Activated CD4-positive, alpha-beta T cell treated with anti-CD3 and anti-CD28 coated beads, Interleukin-2, amount 50 U/mL, for 16 hours (primary cell): Measurements from ENCODE around the gene ZDHHC11B.

Experiments
- DNase-seq: peaks from one replicate; pipeline ENCODE4 v3.0.0-alpha.2; 2020

ZDHHC11B gene

DNA sequence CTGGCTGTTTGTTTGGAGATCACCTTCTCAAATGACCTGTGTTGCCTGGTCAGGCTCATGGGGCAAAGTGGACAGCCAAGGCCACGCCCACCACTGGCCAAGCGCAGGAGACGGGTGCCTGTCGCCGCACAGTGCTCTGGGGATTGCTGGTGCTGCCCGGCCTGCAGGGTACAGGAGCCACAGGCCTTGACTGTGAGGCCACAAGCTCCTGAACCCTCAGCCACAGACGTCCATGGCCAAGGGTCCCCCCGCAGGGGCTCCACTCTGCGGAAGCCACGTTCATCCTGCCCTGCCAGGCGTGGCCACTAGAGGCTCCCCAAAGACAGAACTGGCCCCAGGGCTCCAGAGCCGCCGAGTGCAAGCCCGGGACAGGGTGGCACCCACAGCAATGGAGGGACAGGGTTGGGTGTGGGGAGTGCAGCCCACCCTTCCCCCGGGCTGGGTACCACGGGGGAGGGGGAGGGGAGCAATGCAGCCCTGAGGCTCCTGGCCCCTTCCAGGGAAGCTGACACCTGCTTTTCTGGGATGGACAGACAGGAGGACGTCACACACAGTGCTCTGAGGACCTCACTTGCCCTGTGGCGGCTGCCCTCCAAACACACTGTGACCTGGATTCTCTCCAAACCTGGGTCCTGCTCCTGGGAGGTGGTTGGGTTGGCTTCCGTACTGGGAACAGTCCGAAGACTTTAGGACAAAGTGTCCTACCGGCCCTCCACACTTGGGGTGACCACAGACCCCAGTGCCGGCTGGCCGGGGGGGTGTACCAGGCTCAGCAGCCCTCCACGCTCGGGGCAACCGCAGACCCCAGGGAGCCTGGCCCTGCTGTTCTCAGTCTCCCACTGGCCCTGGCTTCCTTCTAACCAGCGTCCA lies 112.8 kb downstream of the ZDHHC11B start:
- peak; percentile 62 for DNase-seq

DNA sequence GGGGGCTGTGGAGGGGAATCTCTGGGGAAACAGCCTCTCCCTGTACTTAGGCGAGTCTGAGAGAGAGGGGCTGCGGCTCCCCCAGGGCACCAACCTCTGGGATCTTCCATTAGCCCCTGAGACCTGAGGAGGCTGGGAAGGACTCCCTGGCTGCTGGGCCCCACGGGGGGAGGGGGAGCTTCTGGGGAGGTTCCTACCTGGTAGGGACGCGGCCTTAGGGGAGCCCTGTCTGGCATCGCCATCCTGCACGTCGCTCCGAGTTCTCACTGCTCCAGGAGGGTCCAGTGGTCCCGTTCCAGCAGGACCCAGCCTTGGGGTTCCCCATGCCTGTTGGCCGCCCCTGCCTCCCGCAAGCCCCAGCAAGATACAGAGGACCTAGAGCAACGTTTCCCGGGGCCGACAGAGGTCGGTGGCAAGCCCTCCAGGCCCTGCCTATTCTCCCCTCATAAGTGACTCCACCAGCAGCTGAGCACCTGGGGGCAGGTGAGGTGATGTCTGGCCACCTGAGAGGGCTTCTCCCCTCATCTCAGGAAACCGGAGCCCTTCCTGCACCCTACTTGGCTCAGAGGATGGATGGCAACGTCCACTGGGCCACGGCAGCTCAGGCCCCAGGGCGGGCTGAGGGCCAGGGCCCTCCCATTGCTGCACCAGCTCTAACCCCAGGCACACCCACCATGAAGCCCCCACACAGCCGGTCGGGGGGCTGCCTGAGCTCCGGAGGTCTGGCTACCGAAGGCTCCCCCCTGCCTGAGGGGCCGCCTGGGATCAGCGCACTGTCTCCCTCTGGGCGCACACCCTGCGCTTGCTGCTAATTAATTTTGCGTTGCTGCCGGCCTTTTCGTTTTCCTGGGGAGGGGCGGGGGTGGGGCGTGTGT lies 113.9 kb downstream of the ZDHHC11B start:
- DNase-seq = no peak

- no peak for DNase-seq
These were observed 114.6 kb downstream of the ZDHHC11B start for GRCh38 chr5:669842-670395.

- DNase-seq = no peak
These were observed 115.3 kb downstream of the ZDHHC11B start for GRCh38 chr5:669111-669841.

GRCh38 chr5:668283-668995 lies 116.1 kb downstream of the ZDHHC11B start:
- no peak for DNase-seq

- no peak for DNase-seq
These were observed 117.6 kb downstream of the ZDHHC11B start for GRCh38 chr5:666816-667498.

DNA sequence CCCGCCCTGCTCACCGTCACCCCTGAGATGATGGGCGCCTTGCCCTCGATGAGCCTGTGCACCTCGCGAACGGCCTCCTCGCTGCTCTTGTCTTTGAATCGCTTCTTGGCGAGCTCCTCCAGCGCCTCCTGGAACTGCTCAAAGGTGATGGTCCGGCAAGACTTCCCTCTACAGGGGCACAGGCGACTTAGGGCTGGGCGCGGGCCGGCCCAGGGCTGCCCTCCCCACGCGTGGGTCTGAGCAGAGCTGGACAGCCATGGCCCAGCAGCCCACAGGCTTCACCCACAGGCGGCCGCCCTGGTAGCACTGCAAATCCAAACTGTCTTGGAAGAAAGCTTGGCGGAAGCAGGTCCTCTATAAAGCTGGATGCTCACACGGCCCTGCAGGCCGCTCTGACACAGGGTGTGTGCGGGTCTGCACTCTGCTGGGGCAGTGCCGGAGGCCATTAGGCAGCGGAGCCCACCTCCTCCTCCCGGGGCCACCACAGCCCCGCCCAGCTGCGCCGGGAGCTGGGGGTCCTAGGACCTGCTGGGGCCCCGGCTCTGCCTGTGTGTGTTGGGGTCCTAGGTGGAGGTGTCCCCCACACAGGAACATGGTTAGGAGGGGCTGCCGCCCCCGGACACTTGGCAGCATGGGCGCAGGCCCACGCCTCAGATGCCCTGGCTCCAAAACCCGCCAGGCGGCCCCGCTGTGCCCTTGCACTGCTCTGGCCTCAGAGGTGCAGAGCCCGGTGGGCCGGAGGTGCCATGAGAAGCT lies 118.4 kb downstream of the ZDHHC11B start:
- DNase-seq = no peak

- no peak for DNase-seq
These were observed 119.0 kb downstream of the ZDHHC11B start for GRCh38 chr5:665541-665955.

GRCh38 chr5:664994-665360 lies 119.6 kb downstream of the ZDHHC11B start:
- DNase-seq = no peak

DNA sequence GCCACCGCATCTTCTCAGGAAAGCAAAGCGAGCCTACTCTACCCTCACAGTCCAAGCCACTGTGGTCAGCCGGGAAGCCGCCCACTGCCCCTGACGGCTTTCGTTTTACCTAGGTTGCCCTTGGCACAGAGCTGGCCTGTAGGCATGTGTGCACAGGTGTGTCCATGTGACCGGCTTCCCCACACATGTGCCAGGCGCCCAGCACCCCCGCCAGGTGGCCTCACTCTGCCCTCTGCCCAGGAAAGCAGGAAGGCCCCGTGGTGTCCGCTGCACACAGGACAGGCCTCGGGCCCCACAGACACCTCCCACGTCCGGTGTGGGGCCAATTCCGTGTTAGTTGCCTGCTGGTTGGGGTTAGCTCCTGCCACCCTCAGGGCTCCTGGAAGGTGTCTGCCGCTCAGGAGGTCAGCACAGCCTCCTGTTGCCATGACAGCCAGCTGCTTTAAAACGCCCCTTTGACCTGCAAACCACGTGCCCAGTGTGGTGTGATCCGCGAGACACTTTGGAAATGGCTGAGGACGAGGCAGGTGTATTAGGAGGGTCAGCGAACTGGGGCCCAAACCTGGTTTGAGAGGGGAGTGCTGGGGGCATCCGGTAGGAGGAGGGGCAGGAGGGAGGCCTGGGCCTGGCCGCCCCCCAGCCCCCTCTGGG lies 120.1 kb downstream of the ZDHHC11B start:
- no peak for DNase-seq

- no peak for DNase-seq
These were observed 120.8 kb downstream of the ZDHHC11B start for GRCh38 chr5:663436-664342.

- DNase-seq = no peak
These were observed 121.6 kb downstream of the ZDHHC11B start for GRCh38 chr5:662751-663435.

GRCh38 chr5:661891-662750 lies 122.4 kb downstream of the ZDHHC11B start:
- DNase-seq = no peak

DNA sequence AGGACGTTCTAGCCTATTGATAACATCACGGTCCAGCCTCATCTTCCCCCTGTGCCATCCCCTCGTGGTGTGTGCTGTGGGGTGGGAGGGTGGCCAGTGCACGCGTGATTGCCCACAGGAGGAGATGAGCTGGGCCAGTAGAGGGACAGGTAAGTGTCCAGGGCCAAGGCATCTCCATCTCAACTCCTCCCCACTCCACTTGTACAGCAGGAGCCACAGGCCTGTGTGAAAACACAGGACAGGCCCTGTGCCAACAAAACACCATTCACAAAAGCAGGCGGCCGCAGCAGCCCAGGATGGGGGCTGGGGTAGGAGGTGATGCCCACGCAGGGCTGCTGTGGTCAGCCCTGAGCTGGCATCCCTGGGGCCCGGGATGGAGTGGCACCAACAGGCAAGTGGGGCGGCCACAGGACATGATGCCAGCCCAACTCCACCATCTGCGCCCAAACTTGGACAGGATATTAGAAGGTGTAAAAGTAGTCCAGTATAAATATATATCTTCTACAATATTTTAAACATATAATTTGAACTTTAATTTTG lies 124.0 kb downstream of the ZDHHC11B start:
- no peak for DNase-seq
